8988T (cell line): ENCODE results near the gene ACOT6.
"Not testable (repeated sequence)": the region's sequence is repeated elsewhere in the genome, so short reads cannot be mapped to it uniquely, and the experiment has no call there.

Source experiments
- DNase-seq: peaks from one replicate; pipeline ENCODE4 v3.0.0; 2011

ACOT6 gene

GRCh38 chr14:73602994-73603393 lies 9.3 kb upstream of the ACOT6 start:
- no peak for DNase-seq

GRCh38 chr14:73606271-73606670 lies 6.0 kb upstream of the ACOT6 start:
- DNase-seq: no peak

GRCh38 chr14:73607241-73607640 lies 5.1 kb upstream of the ACOT6 start:
- DNase-seq: no peak

- DNase-seq: no peak
These were observed 1.6 kb upstream of the ACOT6 start for GRCh38 chr14:73610687-73611086.

- DNase-seq: no peak
These were observed 698 bp downstream of the ACOT6 start for GRCh38 chr14:73613046-73613383.

GRCh38 chr14:73613419-73613963 lies 1.2 kb downstream of the ACOT6 start:
- DNase-seq: no peak

- no peak for DNase-seq
These were observed 4.5 kb downstream of the ACOT6 start for GRCh38 chr14:73616831-73617230.

- DNase-seq: no peak
These were observed 7.2 kb downstream of the ACOT6 start for GRCh38 chr14:73619524-73619923.

GRCh38 chr14:73620268-73620667 lies 8.0 kb downstream of the ACOT6 start:
- DNase-seq: no peak

- DNase-seq: no peak
These were observed 11.3 kb downstream of the ACOT6 start for GRCh38 chr14:73623504-73624054.

GRCh38 chr14:73625706-73626105 lies 13.4 kb downstream of the ACOT6 start:
- DNase-seq: no peak

- no peak for DNase-seq
These were observed 14.8 kb downstream of the ACOT6 start for GRCh38 chr14:73627151-73627558.

GRCh38 chr14:73630009-73630780 lies 17.9 kb downstream of the ACOT6 start:
- DNase-seq: no peak

- peak; percentile 37 for DNase-seq
These were observed 21.0 kb downstream of the ACOT6 start for GRCh38 chr14:73633116-73634010.

GRCh38 chr14:73634011-73634833 lies 21.9 kb downstream of the ACOT6 start:
- DNase-seq: peak; percentile 33

GRCh38 chr14:73636355-73636754 lies 24.0 kb downstream of the ACOT6 start:
- DNase-seq: not testable (repeated sequence)

- no peak for DNase-seq
These were observed 25.5 kb downstream of the ACOT6 start for GRCh38 chr14:73637830-73638229.

- no peak for DNase-seq
These were observed 28.6 kb downstream of the ACOT6 start for GRCh38 chr14:73640796-73641365.

- DNase-seq: peak; percentile 86
These were observed 32.4 kb downstream of the ACOT6 start, which contains the start of gene DNAL1 for GRCh38 chr14:73644531-73645247. Gene DNAL1 (plus strand): TSS chr14:73644986. CDS start chr14:73645040, 54 bp downstream.

GRCh38 chr14:73645248-73645610 lies 32.9 kb downstream of the ACOT6 start:
- no peak for DNase-seq

- no peak for DNase-seq
These were observed 38.7 kb downstream of the ACOT6 start for GRCh38 chr14:73651005-73651404.

GRCh38 chr14:73655851-73656250 lies 43.5 kb downstream of the ACOT6 start:
- DNase-seq: no peak
